ENCODE measurements around the gene ERMP1. TPM values are rescaled to one million over a fixed set of nuclear protein-coding genes. Genes with fewer than 3 reads are reported as not detected.

Gene ERMP1
- polyA plus RNA-seq, 1 of the 3 experiments (the other 2 are of a cell fraction) = 5.9 TPM

DNA sequence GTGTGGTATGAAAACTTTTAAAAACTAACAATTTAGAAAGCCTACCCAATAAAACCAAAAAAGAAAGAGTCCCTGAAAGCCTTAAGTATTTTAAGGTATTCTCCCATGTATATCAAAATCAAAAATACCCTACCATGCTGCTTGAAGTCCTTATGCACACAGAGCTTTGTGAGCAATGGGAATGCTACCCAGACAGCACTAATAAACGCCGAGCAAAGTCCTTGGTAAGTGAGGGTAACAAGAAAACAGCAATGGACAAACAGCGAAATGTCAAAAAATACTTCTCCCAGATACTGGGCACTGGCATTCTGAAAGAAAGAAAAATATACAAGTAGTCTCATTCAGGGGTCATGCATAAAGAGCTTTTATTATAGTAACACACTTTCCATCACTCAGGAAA lies 27.4 kb downstream of the ERMP1 start:
- Histone ChIP-seq H3F3A (replicated peaks; ENCODE audit: insufficient read depth) (no peaks in the 10 kb centered on the region), H2AFZ (ENCODE audit: low read depth) (no peak overlapping the region), H3K9me3 (no peaks in the 10 kb centered on the region), H3K27ac (ENCODE audit: low read depth in 2 of 2, low read length in 1 of 2) (no peak overlapping the region), H3K27me3 (ENCODE audit: insufficient read depth) (no peaks in the 10 kb centered on the region), H3K9me2 (no peaks in the 10 kb centered on the region), H3K9ac (no peak overlapping the region), H4K20me1 (ENCODE audit: insufficient read depth) (no peaks in the 10 kb centered on the region), H3K4me2 (no peak overlapping the region), H3K79me2 (ENCODE audit: insufficient read depth) (no peaks in the 10 kb centered on the region), H3K4me3 (ENCODE audit: low read depth in 2 of 2, low read length in 1 of 2) (no peak overlapping the region), H3K36me3 (replicated peaks in 1 of 2; ENCODE audit: control insufficient read depth in 1 of 2, insufficient read depth in 2 of 2, low read length in 1 of 2) (peaks cover 3 to 5% of the 10 kb centered on the region in 2 experiments), H3K4me1 (ENCODE audit: control insufficient read depth in 1 of 2, insufficient read depth in 2 of 2, low read depth in 1 of 2, low read length in 1 of 2) (peaks cover 0 to 3% of the 10 kb centered on the region in 2 experiments; a peak in 2 of 4 replicates)
- no peak for TF ChIP-seq GATA2 (CRISPR knock-in tag; IDR thresholded peaks at IDR 0.05)
- TF ChIP-seq, protein P1, sequence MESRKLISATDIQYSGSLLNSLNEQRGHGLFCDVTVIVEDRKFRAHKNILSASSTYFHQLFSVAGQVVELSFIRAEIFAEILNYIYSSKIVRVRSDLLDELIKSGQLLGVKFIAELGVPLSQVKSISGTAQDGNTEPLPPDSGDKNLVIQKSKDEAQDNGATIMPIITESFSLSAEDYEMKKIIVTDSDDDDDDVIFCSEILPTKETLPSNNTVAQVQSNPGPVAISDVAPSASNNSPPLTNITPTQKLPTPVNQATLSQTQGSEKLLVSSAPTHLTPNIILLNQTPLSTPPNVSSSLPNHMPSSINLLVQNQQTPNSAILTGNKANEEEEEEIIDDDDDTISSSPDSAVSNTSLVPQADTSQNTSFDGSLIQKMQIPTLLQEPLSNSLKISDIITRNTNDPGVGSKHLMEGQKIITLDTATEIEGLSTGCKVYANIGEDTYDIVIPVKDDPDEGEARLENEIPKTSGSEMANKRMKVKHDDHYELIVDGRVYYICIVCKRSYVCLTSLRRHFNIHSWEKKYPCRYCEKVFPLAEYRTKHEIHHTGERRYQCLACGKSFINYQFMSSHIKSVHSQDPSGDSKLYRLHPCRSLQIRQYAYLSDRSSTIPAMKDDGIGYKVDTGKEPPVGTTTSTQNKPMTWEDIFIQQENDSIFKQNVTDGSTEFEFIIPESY (IDR thresholded peaks at IDR 0.05; ENCODE audit: borderline replicate concordance, low read depth) = no peak
- no peak for TF ChIP-seq RCOR1 (IDR thresholded peaks at IDR 0.05; ENCODE audit: low read length)
- 98% methylated on average over 3 of the region's 3 CpGs for WGBS (ENCODE audit: low lambda C conversion rate)
- POLR2A ChIA-PET = no interaction called here
- CTCF ChIA-PET = no interaction called here
- no peak for DNase-seq

DNA sequence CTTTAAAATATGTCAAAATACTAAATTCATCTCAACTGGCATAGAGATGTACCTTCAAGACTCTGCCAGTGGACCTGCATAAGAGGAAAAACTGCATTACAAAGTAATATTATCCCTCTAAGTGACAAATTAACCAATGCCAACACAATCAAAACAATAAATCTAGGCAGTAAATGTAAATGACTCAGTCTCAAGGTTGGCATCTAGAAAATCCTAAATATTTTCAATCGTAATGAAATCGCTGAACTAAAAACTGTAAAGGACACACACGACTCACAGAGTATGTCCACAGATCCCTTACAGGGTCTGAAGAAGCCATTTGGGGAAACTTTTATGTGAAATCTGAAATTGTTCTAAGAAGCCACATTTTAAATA lies 31.2 kb downstream of the ERMP1 start:
- no peaks in the 10 kb centered on the region for H3K9me3 ChIP-seq
- no peaks in the 10 kb centered on the region for H3K79me2 ChIP-seq (ENCODE audit: insufficient read depth)
- POLR2A ChIA-PET = no interaction called here
- peaks cover 0 to 3% of the 10 kb centered on the region in 2 experiments; a peak in 2 of 4 replicates for H3K4me1 ChIP-seq (ENCODE audit: control insufficient read depth in 1 of 2, insufficient read depth in 2 of 2, low read depth in 1 of 2, low read length in 1 of 2)
- 77% methylated on average over 3 of the region's 3 CpGs for WGBS (ENCODE audit: low lambda C conversion rate)
- H3K9ac ChIP-seq = no peak overlapping the region
- peaks cover 0 to 3% of the 10 kb centered on the region in 2 experiments for H3K36me3 ChIP-seq (replicated peaks in 1 of 2; ENCODE audit: control insufficient read depth in 1 of 2, insufficient read depth in 2 of 2, low read length in 1 of 2)
- CTCF ChIA-PET = interaction anchor here (1.5 to 3.2 kb wide), 3 partner anchors 31 to 504 kb away, joined by 4 to 8 read pairs (median 7); partner anchors contain the start of gene ERMP1
- no peaks in the 10 kb centered on the region for H4K20me1 ChIP-seq (ENCODE audit: insufficient read depth)
- peak overlapping the region in 1 of 2 experiments; percentile 16; a peak in 1 of 4 replicates for H3K27ac ChIP-seq (ENCODE audit: low read depth in 2 of 2, low read length in 1 of 2)
- H3K4me3 ChIP-seq (ENCODE audit: low read depth in 2 of 2, low read length in 1 of 2) = no peak overlapping the region
- TF ChIP-seq, protein P2, sequence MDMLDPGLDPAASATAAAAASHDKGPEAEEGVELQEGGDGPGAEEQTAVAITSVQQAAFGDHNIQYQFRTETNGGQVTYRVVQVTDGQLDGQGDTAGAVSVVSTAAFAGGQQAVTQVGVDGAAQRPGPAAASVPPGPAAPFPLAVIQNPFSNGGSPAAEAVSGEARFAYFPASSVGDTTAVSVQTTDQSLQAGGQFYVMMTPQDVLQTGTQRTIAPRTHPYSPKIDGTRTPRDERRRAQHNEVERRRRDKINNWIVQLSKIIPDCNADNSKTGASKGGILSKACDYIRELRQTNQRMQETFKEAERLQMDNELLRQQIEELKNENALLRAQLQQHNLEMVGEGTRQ (IDR thresholded peaks at IDR 0.05; ENCODE audit: borderline replicate concordance, low read depth, low read length) = no peak
- TF ChIP-seq, protein P1 (IDR thresholded peaks at IDR 0.05; ENCODE audit: borderline replicate concordance, low read depth) = no peak
- TF ChIP-seq JUND (IDR thresholded peaks at IDR 0.05) = no peak
- TF ChIP-seq GABPA (IDR thresholded peaks at IDR 0.05; ENCODE audit: low read depth) = no peak
- TF ChIP-seq TCF12 (IDR thresholded peaks at IDR 0.05) = no peak
- TF ChIP-seq, protein P3, sequence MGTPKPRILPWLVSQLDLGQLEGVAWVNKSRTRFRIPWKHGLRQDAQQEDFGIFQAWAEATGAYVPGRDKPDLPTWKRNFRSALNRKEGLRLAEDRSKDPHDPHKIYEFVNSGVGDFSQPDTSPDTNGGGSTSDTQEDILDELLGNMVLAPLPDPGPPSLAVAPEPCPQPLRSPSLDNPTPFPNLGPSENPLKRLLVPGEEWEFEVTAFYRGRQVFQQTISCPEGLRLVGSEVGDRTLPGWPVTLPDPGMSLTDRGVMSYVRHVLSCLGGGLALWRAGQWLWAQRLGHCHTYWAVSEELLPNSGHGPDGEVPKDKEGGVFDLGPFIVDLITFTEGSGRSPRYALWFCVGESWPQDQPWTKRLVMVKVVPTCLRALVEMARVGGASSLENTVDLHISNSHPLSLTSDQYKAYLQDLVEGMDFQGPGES (IDR thresholded peaks at IDR 0.05; ENCODE audit: low read depth, low read length) = no peak
- TF ChIP-seq MEF2A (IDR thresholded peaks at IDR 0.05; ENCODE audit: borderline replicate concordance, low read depth) = no peak
- TF ChIP-seq YY1 (IDR thresholded peaks at IDR 0.05; ENCODE audit: low read depth) = no peak
- no peaks in the 10 kb centered on the region for H3K27me3 ChIP-seq (ENCODE audit: insufficient read depth)
- no peaks in the 10 kb centered on the region for H3K9me2 ChIP-seq
- H3F3A ChIP-seq (replicated peaks; ENCODE audit: insufficient read depth) = no peaks in the 10 kb centered on the region
- no peak overlapping the region for H3K4me2 ChIP-seq
- H2AFZ ChIP-seq (ENCODE audit: low read depth) = no peak overlapping the region
- no peak for DNase-seq
